GM18526 (cell line): ENCODE measurements around the gene C6orf15.

Source experiments
- POLR2A ChIP-seq: IDR thresholded peaks from 3 replicates; pipeline ENCODE4 v1.6.1; 2011; ENCODE audit not compliant: insufficient read length; ENCODE audit errors: extremely low read depth

Gene C6orf15

GRCh38 chr6:31121131-31121790, 8.9 kb upstream of the C6orf15 start:
- TF ChIP-seq POLR2A: no peak

GRCh38 chr6:31120151-31120915, 8.0 kb upstream of the C6orf15 start, which contains the start of gene CDSN:
CDSN (minus strand) TSS chr6:31120446; CDS start chr6:31120419, 27 bp downstream.
- no peak for TF ChIP-seq POLR2A

- TF ChIP-seq POLR2A: no peak
Measured at GRCh38 chr6:31118178-31118577, 5.8 kb upstream of the C6orf15 start.

GRCh38 chr6:31116661-31117385, 4.4 kb upstream of the C6orf15 start:
- TF ChIP-seq POLR2A: no peak

- no peak for TF ChIP-seq POLR2A
Measured at GRCh38 chr6:31115941-31116560, 3.7 kb upstream of the C6orf15 start.

GRCh38 chr6:31114970-31115849, 2.8 kb upstream of the C6orf15 start:
- no peak for TF ChIP-seq POLR2A

- no peak for TF ChIP-seq POLR2A
Measured at GRCh38 chr6:31114541-31114878, 2.1 kb upstream of the C6orf15 start, which contains the start of gene PSORS1C1. PSORS1C1 (plus strand) TSS chr6:31114800; CDS start chr6:31129633, 14,833 bp downstream.

GRCh38 chr6:31113861-31114540, 1.6 kb upstream of the C6orf15 start:
- TF ChIP-seq POLR2A: no peak

GRCh38 chr6:31111712-31112111, 663 bp downstream of the C6orf15 start:
- no peak for TF ChIP-seq POLR2A

GRCh38 chr6:31110825-31111582, 1.4 kb downstream of the C6orf15 start:
- no peak for TF ChIP-seq POLR2A

GRCh38 chr6:31107052-31107451, 5.3 kb downstream of the C6orf15 start:
- TF ChIP-seq POLR2A: no peak

- no peak for TF ChIP-seq POLR2A
Measured at GRCh38 chr6:31103136-31103535, 9.2 kb downstream of the C6orf15 start.

GRCh38 chr6:31098449-31098938, 13.9 kb downstream of the C6orf15 start:
- TF ChIP-seq POLR2A: no peak

GRCh38 chr6:31096656-31097055, 15.7 kb downstream of the C6orf15 start:
- TF ChIP-seq POLR2A: no peak
